HEK293 (cell line): ENCODE measurements around the gene MPEG1.

Experiments
- CTCF ChIA-PET: fragments of 350-600 bp; formaldehyde crosslinking; extraction: SDS; loops from one replicate; lab custom pipeline; 2021; ENCODE audit warnings: antibody characterized with exemption; lab: Yijun Ruan, JAX
- POLR2A ChIA-PET: fragments of 300-600 bp; formaldehyde crosslinking; extraction: SDS; loops from one replicate; lab custom pipeline; 2020; ENCODE audit warnings: antibody characterized with exemption, inconsistent platforms; lab: Yijun Ruan, JAX
- H3K27ac ChIP-seq: fragments of 200-500 bp; sonication (Bioruptor generic); 2 replicates; pipeline ENCODE4 v1.5.1; 2014; ENCODE audit warnings: low read depth, low read length, control low read depth, inconsistent platforms; ENCODE audit errors: extremely low read depth
- H3K36me3 ChIP-seq, 2 experiments: fragments of 200-500 bp in 1 of 2; sonication (Bioruptor generic) in 1 of 2; 1 replicate in 1 of 2; 2 replicates in 1 of 2; pipeline ENCODE4 v1.5.1; 2014 to 2017; ENCODE audit warnings: inconsistent platforms in 2 of 2, low read length in 2 of 2; ENCODE audit not compliant: control insufficient read depth in 2 of 2, insufficient read depth in 1 of 2
- H3K4me1 ChIP-seq: fragments of 200-500 bp; sonication (Bioruptor generic); 2 replicates; pipeline ENCODE4 v1.5.1; 2014; ENCODE audit warnings: mild to moderate bottlenecking, low read length, inconsistent platforms; ENCODE audit not compliant: control insufficient read depth, insufficient read depth
- H3K4me3 ChIP-seq: 2 replicates; pipeline ENCODE4 v1.5.1; 2011; ENCODE audit warnings: low read depth, mild to moderate bottlenecking, control low read depth, low read length, moderate library complexity
- H3K9me3 ChIP-seq: fragments of 200-500 bp; sonication (Bioruptor generic); 2 replicates; pipeline ENCODE4 v1.5.1; 2014; ENCODE audit warnings: low read depth, low read length, inconsistent platforms; ENCODE audit not compliant: control insufficient read depth, insufficient read depth
- GLIS1 ChIP-seq: fragments of 450-650 bp; formaldehyde crosslinking; IDR thresholded peaks from 2 replicates; pipeline ENCODE4 v1.5.1; 2016; ENCODE audit warnings: missing biosample characterization, missing genetic modification characterization
- KLF1 ChIP-seq: fragments of 450-650 bp; formaldehyde crosslinking; IDR thresholded peaks from 2 replicates; pipeline ENCODE4 v1.5.1; 2016; ENCODE audit warnings: missing biosample characterization, missing genetic modification characterization
- YY1 ChIP-seq: fragments of 450-650 bp; formaldehyde crosslinking; IDR thresholded peaks from 2 replicates; pipeline ENCODE4 v1.5.1; 2018; ENCODE audit warnings: missing biosample characterization, missing genetic modification characterization
- YY2 ChIP-seq: fragments of 450-650 bp; formaldehyde crosslinking; IDR thresholded peaks from 2 replicates; pipeline ENCODE4 v1.5.1; 2016; ENCODE audit warnings: missing biosample characterization, missing genetic modification characterization
- ZFP37 ChIP-seq: fragments of 450-650 bp; formaldehyde crosslinking; IDR thresholded peaks from 2 replicates; pipeline ENCODE4 v1.5.1; 2016; ENCODE audit warnings: missing biosample characterization, missing genetic modification characterization
- ZNF174 ChIP-seq: fragments of 450-650 bp; formaldehyde crosslinking; IDR thresholded peaks from 2 replicates; pipeline ENCODE4 v1.5.0; 2017; ENCODE audit warnings: missing biosample characterization, mild to moderate bottlenecking, missing genetic modification characterization
- ZNF202 ChIP-seq: fragments of 450-650 bp; formaldehyde crosslinking; IDR thresholded peaks from 2 replicates; pipeline ENCODE4 v1.5.1; 2016; ENCODE audit warnings: missing biosample characterization, missing genetic modification characterization, borderline replicate concordance
- ZNF280C ChIP-seq: fragments of 450-650 bp; formaldehyde crosslinking; IDR thresholded peaks from 2 replicates; pipeline ENCODE4 v1.5.1; 2016; ENCODE audit warnings: missing biosample characterization, missing genetic modification characterization
- ZNF341 ChIP-seq: fragments of 450-650 bp; formaldehyde crosslinking; IDR thresholded peaks from 2 replicates; pipeline ENCODE4; 2016; ENCODE audit warnings: low read depth, missing biosample characterization, missing genetic modification characterization
- ZNF366 ChIP-seq: fragments of 450-650 bp; formaldehyde crosslinking; conservative IDR thresholded peaks from 2 replicates; pipeline ENCODE4 v1.5.1; 2016; ENCODE audit warnings: missing biosample characterization, missing genetic modification characterization
- ZNF426 ChIP-seq: fragments of 450-650 bp; formaldehyde crosslinking; IDR thresholded peaks from 2 replicates; pipeline ENCODE4 v1.5.1; 2017; ENCODE audit warnings: missing biosample characterization, missing genetic modification characterization, mild to moderate bottlenecking, inconsistent platforms, moderate library complexity
- ZNF558 ChIP-seq: fragments of 450-650 bp; formaldehyde crosslinking; IDR thresholded peaks from 2 replicates; pipeline ENCODE4 v1.5.1; 2016; ENCODE audit warnings: missing biosample characterization, missing genetic modification characterization
- ZNF660 ChIP-seq: fragments of 450-650 bp; IDR thresholded peaks from 2 replicates; pipeline ENCODE4 v1.5.1; 2018; ENCODE audit warnings: missing biosample characterization, mild to moderate bottlenecking, missing genetic modification characterization
- ZNF692 ChIP-seq: fragments of 450-650 bp; formaldehyde crosslinking; IDR thresholded peaks from 2 replicates; pipeline ENCODE4 v1.5.1; 2016; ENCODE audit warnings: missing biosample characterization, missing genetic modification characterization
- ZSCAN5A ChIP-seq: fragments of 450-650 bp; formaldehyde crosslinking; IDR thresholded peaks from 2 replicates; pipeline ENCODE4 v1.5.1; 2016; ENCODE audit warnings: missing biosample characterization, missing genetic modification characterization
- TF ChIP-seq, protein P1 (sequence below): fragments of 450-650 bp; formaldehyde crosslinking; optimal IDR thresholded peaks from 2 replicates; pipeline ENCODE3; 2016; ENCODE audit warnings: missing biosample characterization, mild to moderate bottlenecking, missing genetic modification characterization
- TF ChIP-seq, protein P2 (sequence below): fragments of 450-650 bp; formaldehyde crosslinking; conservative IDR thresholded peaks from 2 replicates; pipeline ENCODE4 v1.5.1; 2016; ENCODE audit warnings: low read depth, missing biosample characterization, missing genetic modification characterization

MPEG1 gene

GRCh38 chr11:59223177-59223576, 10.4 kb upstream of the MPEG1 start (continued):
- no peak for TF ChIP-seq KLF1 (tag by site-specific recombination)
- TF ChIP-seq GLIS1, result no peak
- TF ChIP-seq ZNF280C (tag by site-specific recombination), result no peak
- TF ChIP-seq, protein P1, sequence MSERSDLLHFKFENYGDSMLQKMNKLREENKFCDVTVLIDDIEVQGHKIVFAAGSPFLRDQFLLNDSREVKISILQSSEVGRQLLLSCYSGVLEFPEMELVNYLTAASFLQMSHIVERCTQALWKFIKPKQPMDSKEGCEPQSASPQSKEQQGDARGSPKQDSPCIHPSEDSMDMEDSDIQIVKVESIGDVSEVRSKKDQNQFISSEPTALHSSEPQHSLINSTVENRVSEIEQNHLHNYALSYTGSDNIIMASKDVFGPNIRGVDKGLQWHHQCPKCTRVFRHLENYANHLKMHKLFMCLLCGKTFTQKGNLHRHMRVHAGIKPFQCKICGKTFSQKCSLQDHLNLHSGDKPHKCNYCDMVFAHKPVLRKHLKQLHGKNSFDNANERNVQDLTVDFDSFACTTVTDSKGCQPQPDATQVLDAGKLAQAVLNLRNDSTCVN (tag by site-specific recombination), result no peak

DNA sequence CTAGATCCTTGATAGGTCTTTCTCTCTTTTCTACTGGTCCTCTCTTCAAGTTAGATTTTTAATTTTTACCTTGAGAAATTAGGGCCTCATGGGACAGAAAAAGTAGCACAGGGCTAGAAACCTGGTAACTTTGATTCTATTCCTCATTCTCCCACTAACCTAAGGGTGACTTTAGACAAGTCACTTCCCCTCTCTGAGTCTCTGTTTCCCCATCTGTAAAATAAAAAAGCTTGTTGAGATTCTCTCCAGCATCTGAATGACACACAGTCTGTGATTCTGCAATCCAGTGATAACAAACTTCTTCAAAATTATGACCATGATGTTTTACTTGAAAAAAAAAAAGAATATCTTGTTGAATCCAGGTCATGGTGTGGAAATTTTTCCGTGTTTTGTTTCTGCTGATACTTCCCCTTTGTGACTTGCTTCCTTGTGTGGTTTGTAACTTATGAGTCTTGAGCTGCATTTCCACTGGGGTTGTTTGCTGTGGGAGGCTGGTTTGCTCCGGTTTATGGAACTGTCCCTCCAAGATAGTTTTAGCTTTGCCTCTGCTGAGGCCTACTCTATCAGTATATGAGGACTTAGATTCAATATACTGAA, 9.8 kb upstream of the MPEG1 start:
- no peaks in the 10 kb centered on the region for H3K9me3 ChIP-seq
- H3K36me3 ChIP-seq, result no peaks in the 10 kb centered on the region
- H3K4me3 ChIP-seq, result no peak overlapping the region
- TF ChIP-seq ZNF341 (tag by site-specific recombination), result no peak
- no peak for TF ChIP-seq ZNF426 (tag by site-specific recombination)
- no peak for TF ChIP-seq ZNF366 (tag by site-specific recombination)
- no peak for TF ChIP-seq ZSCAN5A (tag by site-specific recombination)
- TF ChIP-seq, all 188 proteins: peak for 0
- Histone ChIP-seq H3K4me1 (no peaks in the 10 kb centered on the region), H3K27ac (no peak overlapping the region)
- CTCF ChIA-PET, result interaction anchor here (0.6 to 0.8 kb wide), 3 partner anchors 12 to 822 kb away, joined by 3 read pairs; no protein-coding TSS in a partner anchor
- POLR2A ChIA-PET, result no interaction called here

DNA sequence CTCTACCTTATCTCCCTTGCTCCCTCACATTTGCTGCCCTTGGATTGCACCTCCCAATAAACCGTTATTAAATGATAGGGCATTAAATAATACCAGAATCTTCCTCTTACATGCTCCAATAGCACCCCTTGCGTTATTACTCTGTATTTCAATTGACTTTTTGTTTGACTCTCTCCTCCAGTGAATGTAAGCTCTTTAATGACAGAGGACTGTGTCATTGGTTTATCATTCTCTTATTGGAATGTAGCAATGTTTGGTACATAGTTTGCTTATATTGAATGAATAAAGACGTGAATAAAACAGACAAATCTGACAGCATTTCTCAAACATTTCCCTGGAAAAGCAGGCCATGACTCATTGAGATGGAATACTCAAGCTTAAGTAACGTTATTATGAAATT, 8.7 kb upstream of the MPEG1 start:
- no peak for TF ChIP-seq ZNF174 (tag by site-specific recombination)
- TF ChIP-seq ZNF660, result no peak
- no peak for TF ChIP-seq ZFP37 (tag by site-specific recombination)
- TF ChIP-seq ZNF202, result no peak
- TF ChIP-seq YY1 (tag by site-specific recombination), result no peak
- no peak for TF ChIP-seq ZNF558 (tag by site-specific recombination)
- no peak for TF ChIP-seq YY2 (tag by site-specific recombination)
- TF ChIP-seq ZNF692 (tag by site-specific recombination), result no peak
- TF ChIP-seq, protein P2, sequence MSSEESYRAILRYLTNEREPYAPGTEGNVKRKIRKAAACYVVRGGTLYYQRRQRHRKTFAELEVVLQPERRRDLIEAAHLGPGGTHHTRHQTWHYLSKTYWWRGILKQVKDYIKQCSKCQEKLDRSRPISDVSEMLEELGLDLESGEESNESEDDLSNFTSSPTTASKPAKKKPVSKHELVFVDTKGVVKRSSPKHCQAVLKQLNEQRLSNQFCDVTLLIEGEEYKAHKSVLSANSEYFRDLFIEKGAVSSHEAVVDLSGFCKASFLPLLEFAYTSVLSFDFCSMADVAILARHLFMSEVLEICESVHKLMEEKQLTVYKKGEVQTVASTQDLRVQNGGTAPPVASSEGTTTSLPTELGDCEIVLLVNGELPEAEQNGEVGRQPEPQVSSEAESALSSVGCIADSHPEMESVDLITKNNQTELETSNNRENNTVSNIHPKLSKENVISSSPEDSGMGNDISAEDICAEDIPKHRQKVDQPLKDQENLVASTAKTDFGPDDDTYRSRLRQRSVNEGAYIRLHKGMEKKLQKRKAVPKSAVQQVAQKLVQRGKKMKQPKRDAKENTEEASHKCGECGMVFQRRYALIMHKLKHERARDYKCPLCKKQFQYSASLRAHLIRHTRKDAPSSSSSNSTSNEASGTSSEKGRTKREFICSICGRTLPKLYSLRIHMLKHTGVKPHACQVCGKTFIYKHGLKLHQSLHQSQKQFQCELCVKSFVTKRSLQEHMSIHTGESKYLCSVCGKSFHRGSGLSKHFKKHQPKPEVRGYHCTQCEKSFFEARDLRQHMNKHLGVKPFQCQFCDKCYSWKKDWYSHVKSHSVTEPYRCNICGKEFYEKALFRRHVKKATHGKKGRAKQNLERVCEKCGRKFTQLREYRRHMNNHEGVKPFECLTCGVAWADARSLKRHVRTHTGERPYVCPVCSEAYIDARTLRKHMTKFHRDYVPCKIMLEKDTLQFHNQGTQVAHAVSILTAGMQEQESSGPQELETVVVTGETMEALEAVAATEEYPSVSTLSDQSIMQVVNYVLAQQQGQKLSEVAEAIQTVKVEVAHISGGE, result no peak
- TF ChIP-seq, all 188 proteins: peak for 0
- Histone ChIP-seq H3K4me3 (no peak overlapping the region), H3K9me3 (no peaks in the 10 kb centered on the region), H3K36me3 (no peaks in the 10 kb centered on the region), H3K4me1 (no peaks in the 10 kb centered on the region), H3K27ac (no peak overlapping the region)
- ChIA-PET POLR2A (no interaction called here), CTCF (interaction anchor here (1.0 kb wide), 1 partner anchor 63 kb away, joined by 3 read pairs; no protein-coding TSS in a partner anchor)
